H1 (cell line): Measurements from ENCODE around the gene OMA1. TPM values are rescaled to one million over a fixed set of nuclear protein-coding genes. Genes with fewer than 3 reads are reported as not detected.

ENCODE experiments used
- CTCF ChIA-PET: fragments of 300-600 bp; sonication (Branson Sonifier 250); formaldehyde crosslinking; loops from one replicate; lab custom pipeline; 2021; ENCODE audit not compliant: partially characterized antibody; lab: Charles Lee
- POLR2A ChIA-PET: fragments of 300-600 bp; sonication (Branson Sonifier 250); formaldehyde crosslinking; loops from one replicate; lab custom pipeline; 2021; ENCODE audit warnings: inconsistent platforms; ENCODE audit not compliant: partially characterized antibody; lab: Charles Lee
- DNase-seq, 2 experiments: peaks; one replicate each; pipeline versions ENCODE4 v3.0.0 to v3.0.0-alpha.2; 2010 to 2022; ENCODE audit warnings: low spot score in 2 of 2, low read depth in 1 of 2, mixed read lengths in 1 of 2
- FAIRE-seq: peaks from 2 replicates; lab custom pipeline; 2011; peaks lifted over from hg19 to GRCh38; lab: Jason Lieb, UNC
- H2AFZ ChIP-seq: 2 replicates; pipeline ENCODE4 v1.8.1; 2012; ENCODE audit warnings: low read length, inconsistent platforms
- H2AK5ac ChIP-seq: 2 replicates; pipeline ENCODE4 v1.6.1; 2013; ENCODE audit warnings: low read depth, low read length
- H2BK120ac ChIP-seq: replicated peaks from 2 replicates; pipeline ENCODE3; 2013; ENCODE audit warnings: low read depth, low read length, inconsistent platforms
- H2BK12ac ChIP-seq: 2 replicates; pipeline ENCODE4 v1.6.1; 2013; ENCODE audit warnings: low read depth, low read length
- H2BK15ac ChIP-seq: 2 replicates; pipeline ENCODE4 v1.6.1; 2013; ENCODE audit warnings: low read length
- H2BK20ac ChIP-seq: 2 replicates; pipeline ENCODE4 v1.6.1; 2013; ENCODE audit warnings: low read length
- H2BK5ac ChIP-seq: 2 replicates; pipeline ENCODE4 v1.6.1; 2013; ENCODE audit warnings: low read depth, low read length
- H3K14ac ChIP-seq: 2 replicates; pipeline ENCODE4 v1.6.1; 2013; ENCODE audit warnings: inconsistent platforms; ENCODE audit not compliant: insufficient read length
- H3K18ac ChIP-seq: 2 replicates; pipeline ENCODE4 v1.6.1; 2013; ENCODE audit warnings: low read length; ENCODE audit errors: extremely low read depth
- H3K23ac ChIP-seq: 2 replicates; pipeline ENCODE4 v1.6.1; 2013; ENCODE audit warnings: inconsistent platforms; ENCODE audit not compliant: insufficient read length
- H3K23me2 ChIP-seq: 2 replicates; pipeline ENCODE4 v1.6.1; 2013; ENCODE audit warnings: low read depth, low read length
- H3K27ac ChIP-seq: 2 replicates; pipeline ENCODE4 v1.6.1; 2011; ENCODE audit warnings: low read depth, low read length, inconsistent platforms
- H3K27me3 ChIP-seq, 4 experiments: replicated peaks in 1 of 4; 1 replicate in 1 of 4; 2 replicates in 3 of 4; pipeline versions ENCODE4 v1.6.1 to v1.8.1; 2011 to 2013; ENCODE audit warnings: low read length in 3 of 4, mild to moderate bottlenecking in 3 of 4, inconsistent platforms in 2 of 4, mixed read lengths in 2 of 4, moderate library complexity in 1 of 4; ENCODE audit not compliant: control insufficient read depth in 3 of 4, insufficient read depth in 3 of 4; ENCODE audit errors: extremely low read depth in 1 of 4
- H3K36me3 ChIP-seq, 4 experiments: 2 replicates each; pipeline versions ENCODE4 v1.6.1 to v1.8.1; 2011 to 2013; ENCODE audit warnings: mild to moderate bottlenecking in 4 of 4, low read length in 3 of 4, moderate library complexity in 2 of 4, control low read depth in 1 of 4, inconsistent platforms in 1 of 4; ENCODE audit not compliant: insufficient read depth in 4 of 4, control insufficient read depth in 2 of 4
- H3K4ac ChIP-seq: replicated peaks from 2 replicates; pipeline ENCODE3; 2013; ENCODE audit warnings: low read length, low read depth, mixed read lengths, inconsistent platforms; ENCODE audit not compliant: insufficient read length
- H3K4me1 ChIP-seq, 4 experiments: replicated peaks in 1 of 4; 1 replicate in 1 of 4; 2 replicates in 3 of 4; pipeline versions ENCODE4 v1.6.1 to v1.8.1; 2011 to 2013; ENCODE audit warnings: low read length in 3 of 4, inconsistent platforms in 2 of 4, mixed read lengths in 1 of 4; ENCODE audit not compliant: insufficient read depth in 4 of 4, control insufficient read depth in 3 of 4
- H3K4me2 ChIP-seq, 2 experiments: 2 replicates each; pipeline versions ENCODE4 v1.6.1 to v1.8.1; 2011 to 2013; ENCODE audit warnings: low read depth in 2 of 2, low read length in 2 of 2, control low read depth in 1 of 2, inconsistent platforms in 1 of 2, mild to moderate bottlenecking in 1 of 2; ENCODE audit not compliant: insufficient read depth in 1 of 2
- H3K4me3 ChIP-seq, 4 experiments: fragments of 200-600, 300-600 bp in 1 of 4; sonication (generic), shearing (Covaris generic), sonication (Bioruptor Twin) in 1 of 4; 2 replicates each; pipeline versions ENCODE4 v1.5.1 to v1.8.1; 2011 to 2016; ENCODE audit warnings: low read length in 4 of 4, low read depth in 3 of 4, control low read depth in 2 of 4, inconsistent platforms in 2 of 4, mild to moderate bottlenecking in 2 of 4, mixed read lengths in 1 of 4, moderate library complexity in 1 of 4; ENCODE audit not compliant: insufficient read depth in 2 of 4; ENCODE audit errors: extremely low read depth in 1 of 4
- H3K56ac ChIP-seq: replicated peaks from 2 replicates; pipeline ENCODE3; 2013; ENCODE audit warnings: low read depth, mild to moderate bottlenecking, mixed read lengths, low read length, inconsistent platforms; ENCODE audit not compliant: insufficient read length
- H3K79me1 ChIP-seq: 2 replicates; pipeline ENCODE4 v1.6.1; 2013; ENCODE audit warnings: low read depth, low read length, control low read depth
- H3K79me2 ChIP-seq, 2 experiments: 2 replicates each; pipeline versions ENCODE4 v1.6.1 to v1.8.1; 2012 to 2013; ENCODE audit warnings: low read length in 2 of 2, mild to moderate bottlenecking in 2 of 2, inconsistent platforms in 1 of 2; ENCODE audit not compliant: insufficient read depth in 2 of 2, control insufficient read depth in 1 of 2
- H3K9ac ChIP-seq, 4 experiments: replicated peaks in 1 of 4; 1 replicate in 1 of 4; 2 replicates in 3 of 4; pipeline versions ENCODE4 v1.6.1 to v1.8.1; 2011 to 2013; ENCODE audit warnings: low read depth in 3 of 4, low read length in 3 of 4, control low read depth in 2 of 4, mild to moderate bottlenecking in 2 of 4, moderate library complexity in 2 of 4, inconsistent platforms in 1 of 4; ENCODE audit errors: extremely low read depth in 1 of 4
- H3K9me3 ChIP-seq, 2 experiments: 2 replicates each; pipeline versions ENCODE4 v1.6.1 to v1.8.1; 2012 to 2013; ENCODE audit warnings: mild to moderate bottlenecking in 2 of 2, moderate library complexity in 2 of 2, control low read depth in 1 of 2, inconsistent platforms in 1 of 2, low read depth in 1 of 2, low read length in 1 of 2, mixed read lengths in 1 of 2; ENCODE audit not compliant: insufficient read depth in 2 of 2
- H4K20me1 ChIP-seq, 2 experiments: replicated peaks in 1 of 2; 2 replicates each; pipeline versions ENCODE3 to v1.8.1; 2011 to 2013; ENCODE audit warnings: inconsistent platforms in 2 of 2, low read length in 2 of 2, mild to moderate bottlenecking in 1 of 2; ENCODE audit not compliant: insufficient read depth in 2 of 2, control insufficient read depth in 1 of 2
- H4K5ac ChIP-seq: 2 replicates; pipeline ENCODE4 v1.6.1; 2013; ENCODE audit warnings: low read length, low read depth, mixed read lengths, inconsistent platforms; ENCODE audit not compliant: insufficient read length
- H4K8ac ChIP-seq: 2 replicates; pipeline ENCODE4 v1.8.0; 2013; ENCODE audit warnings: mild to moderate bottlenecking, moderate library complexity, low read length, inconsistent platforms; ENCODE audit not compliant: insufficient read depth; ENCODE audit errors: extremely low read depth
- H4K91ac ChIP-seq: replicated peaks from 2 replicates; pipeline ENCODE3; 2013; ENCODE audit warnings: low read length, mixed read lengths, inconsistent platforms; ENCODE audit not compliant: insufficient read length
- JUND ChIP-seq: IDR thresholded peaks from 2 replicates; pipeline ENCODE4 v1.6.1; 2011; ENCODE audit warnings: mild to moderate bottlenecking, improper control_type of control experiment, low read length
- MAX ChIP-seq: IDR thresholded peaks from 2 replicates; pipeline ENCODE4 v1.6.1; 2012; ENCODE audit warnings: inconsistent platforms
- NANOG ChIP-seq: IDR thresholded peaks from 2 replicates; pipeline ENCODE4 v1.6.1; 2011; ENCODE audit warnings: low read length, low read depth, mild to moderate bottlenecking, inconsistent platforms; ENCODE audit not compliant: insufficient read depth, poor library complexity, severe bottlenecking
- RAD21 ChIP-seq, 2 experiments: IDR thresholded peaks in 1 of 2; conservative IDR thresholded peaks in 1 of 2; 2 replicates each; pipeline ENCODE4 v1.6.1; 2011; ENCODE audit warnings: low read depth in 2 of 2, low read length in 2 of 2, improper control_type of control experiment in 1 of 2, inconsistent platforms in 1 of 2, mild to moderate bottlenecking in 1 of 2, moderate library complexity in 1 of 2
- SP2 ChIP-seq: IDR thresholded peaks from 2 replicates; pipeline ENCODE4 v1.6.1; 2012; ENCODE audit warnings: mild to moderate bottlenecking, low read length, inconsistent platforms
- WGBS, 2 experiments: shearing (Covaris generic) in 1 of 2; methylation state at CpG; one replicate each; pipeline versions ENCODE4 v1.1.6 to v1.1.7; 2013 to 2015; ENCODE audit warnings: low lambda C conversion rate in 2 of 2, mixed read lengths in 2 of 2, inconsistent platforms in 1 of 2, low coverage in 1 of 2, missing lambda C conversion rate in 1 of 2; ENCODE audit not compliant: insufficient replicate concordance in 2 of 2, insufficient coverage in 1 of 2, insufficient read length in 1 of 2; ENCODE audit errors: extremely low coverage in 1 of 2, missing lambda C conversion rate in 1 of 2; 5-methylcytosine and 5-hydroxymethylcytosine counted together
- polyA plus RNA-seq, 7 experiments: library from polyadenylated mRNA; depleted of rRNA in 3 of 7; stranded (reverse) in 5 of 7; unstranded in 2 of 7; fragments of >200 nt in 5 of 7; fragments of 200-250 nt in 2 of 7; gene quantifications; 1 replicate in 5 of 7; 2 replicates in 1 of 7; 4 replicates in 1 of 7; pipeline versions ENCODE4 v1.2.1 to v1.2.3, GENCODE V29; 2011 to 2013; ENCODE audit warnings: missing spikeins in 2 of 7, mixed read lengths in 2 of 7
- total RNA-seq: library from RNA; stranded (reverse); fragmentation: NEBNext Ultra II Directional; extraction: Animal tissue kit (Norgen Biotek cat#: 25700); gene quantifications from 2 replicates; pipeline ENCODE4 v1.2.1, GENCODE V29; 2021

OMA1 gene
- total and polyA plus RNA-seq, 2 of the 8 experiments (the other 6 are each of a cell fraction or from before 2014, with no cell fraction given) = 7.7 to 11.7 TPM

- FAIRE-seq (peak; percentile 32), DNase-seq (no peak)
- Histone ChIP-seq H4K8ac (no peak overlapping the region), H2BK12ac (no peak overlapping the region), H3K23ac (no peak overlapping the region), H3K18ac (no peak overlapping the region), H3K4ac (no peak overlapping the region), H3K36me3 (no peaks in the 10 kb centered on the region), H2BK20ac (no peak overlapping the region), H2BK5ac (no peak overlapping the region), H3K9me3 (no peaks in the 10 kb centered on the region), H4K5ac (no peak overlapping the region), H3K4me2 (no peak overlapping the region), H3K79me1 (no peaks in the 10 kb centered on the region), H3K56ac (no peak overlapping the region), H2BK15ac (no peak overlapping the region), H3K9ac (no peak overlapping the region), H2AFZ (no peak overlapping the region), H3K14ac (no peak overlapping the region), H4K20me1 (no peaks in the 10 kb centered on the region), H3K27me3 (no peaks in the 10 kb centered on the region), H3K79me2 (no peaks in the 10 kb centered on the region), H3K4me1 (peaks cover 0 to 2% (median 0%) of the 10 kb centered on the region in 4 experiments; a peak in 3 of 7 replicates), H2BK120ac (no peak overlapping the region), H2AK5ac (no peak overlapping the region), H3K27ac (no peak overlapping the region), H3K4me3 (no peak overlapping the region), H3K23me2 (no peaks in the 10 kb centered on the region), H4K91ac (no peak overlapping the region)
- POLR2A ChIA-PET = no interaction called here
- 81% methylated on average over 3 of the region's 3 CpGs; no CpG with 5 or more reads in 1 of the 2 experiments for WGBS, 2 experiments
- CTCF ChIA-PET = no interaction called here
- no peak for TF ChIP-seq JUND
- TF ChIP-seq NANOG = no peak
- TF ChIP-seq SP2 = no peak
- no peak for TF ChIP-seq RAD21 (IDR thresholded peaks at IDR 0.05 in 1 of 2, conservative IDR thresholded peaks at IDR 0.05 in 1 of 2; ENCODE audit: low read depth in 2 of 2, low read length in 2 of 2)
- TF ChIP-seq MAX = no peak
Observed at GRCh38 chr1:58496042-58496441, 50.5 kb downstream of the OMA1 start.
